Kasumi-1 (cell line): Measurements from ENCODE around the gene GRPR.

Source experiments
- DNase-seq, 2 experiments: peaks; one replicate each; lab custom pipeline; 2025; lab: John Stamatoyannopoulos, UW

GRPR gene

DNA sequence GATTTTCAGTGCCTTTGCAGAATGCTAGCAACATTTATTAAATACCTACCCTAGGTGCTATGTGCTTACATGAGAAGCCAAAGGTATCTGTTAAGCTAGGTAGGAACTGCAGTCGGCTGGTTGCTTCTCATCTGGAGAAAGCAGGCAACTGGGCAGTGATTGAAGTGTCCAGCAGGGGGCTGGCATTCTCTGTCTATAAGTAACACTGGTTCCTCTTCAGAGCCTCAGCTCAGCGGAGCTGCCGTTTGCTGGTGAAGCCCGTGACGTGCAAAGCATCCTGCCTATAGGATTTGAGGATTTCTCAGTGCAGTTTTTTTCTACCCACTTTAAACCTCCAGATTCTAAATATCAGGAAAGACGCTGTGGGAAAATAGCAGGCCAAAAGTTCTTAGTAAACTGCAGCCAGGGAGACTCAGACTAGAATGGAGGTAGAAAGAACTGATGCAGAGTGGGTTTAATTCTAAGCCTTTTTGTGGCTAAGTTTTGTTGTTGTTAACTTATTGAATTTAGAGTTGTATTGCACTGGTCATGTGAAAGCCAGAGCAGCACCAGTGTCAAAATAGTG is at the start of gene GRPR:
GRPR (plus strand) TSS at position 344 of the 565 bp plus-strand sequence. CDS start 389 bp downstream, outside the sequence.
- DNase-seq = peak; percentile 48 to 53

DNA sequence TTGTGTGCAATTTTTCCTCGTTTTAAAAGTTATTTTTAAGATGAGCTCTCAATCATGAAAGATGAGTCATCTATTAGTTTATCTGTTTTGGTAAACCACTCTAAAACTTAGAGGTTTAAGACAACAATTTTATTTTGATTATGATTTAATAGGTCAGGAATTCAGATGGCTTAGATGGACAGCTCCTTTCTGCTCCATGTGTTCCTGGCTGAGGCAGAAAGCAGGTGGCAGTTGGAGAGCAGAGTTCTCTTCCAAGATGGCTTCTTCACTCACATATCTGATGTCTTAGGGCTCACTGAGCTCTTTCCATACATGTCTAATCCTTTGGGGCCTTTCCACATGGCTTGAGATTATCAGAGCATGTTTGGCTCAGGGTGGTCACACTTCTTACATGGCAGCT is 48.3 kb upstream of the GRPR start:
- no peak for DNase-seq

DNA sequence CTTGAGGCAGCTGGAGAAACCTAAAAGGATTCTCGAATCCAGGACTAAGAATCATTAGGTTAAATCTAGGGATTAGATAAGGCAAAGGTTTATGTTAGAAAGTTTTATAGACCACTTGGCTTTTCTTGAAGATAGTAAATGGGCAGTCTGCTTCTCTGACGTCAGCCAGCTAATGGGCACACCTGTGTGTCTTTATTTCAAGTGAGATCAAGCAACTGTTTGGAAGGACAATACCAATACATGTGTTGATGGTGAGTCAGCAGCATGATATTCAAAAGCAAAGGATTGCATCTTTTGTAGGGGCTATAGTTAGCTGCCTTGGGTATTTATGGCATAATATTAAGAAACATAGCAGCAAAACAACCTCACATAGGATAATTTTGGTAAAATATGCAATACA is 46.5 kb upstream of the GRPR start:
- DNase-seq = no peak

DNA sequence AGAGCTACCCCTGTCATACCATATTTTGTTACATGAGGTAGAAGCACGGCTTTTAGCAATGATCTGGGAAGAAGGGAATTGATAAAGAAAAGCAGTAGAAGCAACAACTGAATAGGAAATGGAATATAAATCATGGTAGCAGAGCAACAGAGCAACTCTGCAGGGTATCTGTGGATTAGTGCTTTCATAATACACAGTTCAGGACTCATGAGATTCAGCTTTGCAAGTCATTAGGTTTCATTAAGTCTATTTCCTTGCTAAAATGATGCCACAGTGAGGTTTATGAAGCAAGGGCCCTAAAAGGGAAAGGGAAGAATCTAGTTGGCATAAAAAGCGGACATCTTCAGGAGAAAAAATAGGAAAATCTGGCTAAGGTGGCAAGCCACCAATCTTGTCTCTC is 45.6 kb upstream of the GRPR start:
- no peak for DNase-seq

DNA sequence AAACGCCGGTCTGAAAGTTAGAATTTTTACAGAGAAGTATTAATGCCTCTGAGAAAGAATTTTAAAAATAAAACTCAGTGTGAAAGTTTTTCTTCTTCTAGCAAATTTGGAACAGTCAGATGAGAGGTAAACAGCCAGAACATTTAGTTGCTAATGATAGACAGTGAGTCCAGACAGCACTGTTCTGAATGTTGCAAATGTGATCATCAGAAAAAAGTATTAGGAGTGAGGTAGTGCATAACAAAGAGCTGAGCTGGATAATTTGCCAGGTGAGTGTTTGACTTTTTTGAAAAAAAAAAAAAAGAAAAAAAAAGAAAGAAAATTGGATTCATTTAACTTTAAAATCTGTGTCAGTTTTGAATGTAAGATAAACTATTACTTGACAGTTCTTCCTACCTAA is 42.0 kb upstream of the GRPR start:
- no peak for DNase-seq

DNA sequence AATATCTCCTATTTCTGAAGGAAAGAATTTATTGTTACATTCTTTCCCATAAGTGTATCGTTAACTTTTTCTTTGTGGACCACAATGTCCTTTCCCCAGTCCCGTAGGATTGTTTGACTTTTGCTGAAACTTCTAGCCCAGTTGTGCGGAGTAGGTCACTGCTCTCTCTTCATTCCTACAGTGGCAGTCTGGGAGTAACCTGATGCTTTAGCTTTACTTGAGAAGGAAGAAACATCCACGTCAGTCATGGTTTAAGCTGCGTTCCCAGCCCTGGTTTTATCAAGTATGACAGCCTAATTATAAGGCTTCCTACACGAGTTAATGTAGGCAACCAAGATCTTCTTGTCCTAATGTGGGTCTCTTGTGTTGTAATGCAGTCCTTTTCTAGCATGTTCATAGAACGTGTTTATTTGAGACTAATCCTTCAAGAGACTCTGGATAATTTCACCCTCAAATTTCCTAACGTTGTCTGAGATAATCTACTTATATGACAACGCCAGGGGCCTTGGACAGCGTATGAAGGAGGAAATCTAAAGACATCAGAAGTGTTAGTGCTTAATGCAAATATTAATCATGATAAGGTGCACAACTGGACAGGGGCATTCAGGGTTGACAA is 40.8 kb upstream of the GRPR start:
- no peak for DNase-seq

DNA sequence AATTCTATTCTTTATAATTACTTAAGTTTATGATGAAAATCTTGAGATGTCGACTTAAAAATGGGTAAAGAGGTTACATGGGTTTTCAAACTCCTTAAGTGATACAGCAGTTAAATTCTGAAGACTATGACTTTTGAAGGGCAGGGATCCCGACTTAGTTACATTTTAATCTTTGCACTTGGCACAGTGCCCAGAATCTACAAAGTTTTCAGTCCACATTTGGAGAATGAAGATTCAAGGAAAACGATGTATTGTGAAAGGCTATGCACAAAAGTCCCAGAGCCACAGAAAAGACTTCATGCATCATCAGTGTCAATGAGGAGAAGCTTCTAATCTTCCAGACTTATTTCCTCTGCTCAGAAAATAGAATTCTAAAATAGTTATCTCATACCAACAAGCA is 36.3 kb upstream of the GRPR start:
- DNase-seq = no peak

DNA sequence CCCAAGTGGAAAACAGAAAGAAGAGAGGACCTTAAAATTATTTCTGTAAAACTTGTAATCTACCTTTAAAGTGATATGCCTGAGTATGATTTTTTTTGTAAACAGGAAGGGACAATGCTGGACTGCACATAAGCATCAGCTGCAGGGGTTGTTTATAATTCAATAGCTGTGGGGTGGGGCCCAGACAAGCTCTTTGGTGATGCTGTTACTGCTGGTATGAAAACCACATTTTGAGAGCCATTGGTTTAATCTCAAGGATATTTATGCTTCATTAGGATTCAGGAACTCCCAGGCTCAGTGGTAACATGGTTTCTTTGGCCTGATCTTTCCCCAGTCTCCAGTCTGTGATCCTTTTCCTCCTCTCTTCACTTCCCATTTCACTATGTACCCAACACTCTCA is 34.3 kb upstream of the GRPR start:
- no peak for DNase-seq

DNA sequence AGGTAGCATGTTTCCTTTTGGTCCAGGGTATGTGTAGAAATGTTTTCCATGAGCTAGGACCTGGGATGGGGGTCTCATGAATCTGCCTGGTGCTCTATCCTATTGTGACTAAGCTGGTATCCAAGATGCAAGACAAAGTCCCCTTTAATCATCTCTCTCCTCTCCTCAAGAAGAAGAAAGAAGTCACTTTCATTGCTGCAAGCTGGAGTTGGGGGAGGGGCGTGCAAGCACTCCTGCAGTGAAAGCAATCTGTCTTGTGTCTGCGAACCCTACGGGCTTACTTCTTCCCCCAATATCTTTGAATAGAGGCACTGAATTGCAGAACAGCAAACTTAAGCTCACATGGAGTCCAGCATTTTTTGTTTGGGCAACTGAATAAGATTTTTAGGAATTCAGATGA is 27.2 kb upstream of the GRPR start:
- DNase-seq = no peak

DNA sequence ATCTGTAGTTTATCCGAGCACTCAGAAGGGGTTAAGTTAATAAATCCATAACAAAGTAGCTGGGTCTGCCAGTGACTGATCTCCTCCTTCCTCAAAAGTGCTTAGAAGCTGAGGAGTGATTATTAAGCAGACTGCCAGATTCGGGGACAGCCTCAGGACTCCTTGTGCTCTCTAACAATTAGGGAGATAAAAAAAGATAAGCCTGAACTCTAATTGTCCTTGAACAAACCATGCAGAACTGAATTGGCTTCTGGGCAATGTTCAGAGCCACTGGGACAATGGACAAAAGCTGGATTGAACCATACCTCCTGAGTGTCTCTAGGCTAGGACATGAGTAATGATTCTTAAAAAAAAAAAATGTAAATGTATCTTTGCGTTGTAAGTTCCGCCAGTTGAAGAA is 22.7 kb upstream of the GRPR start:
- DNase-seq = no peak

DNA sequence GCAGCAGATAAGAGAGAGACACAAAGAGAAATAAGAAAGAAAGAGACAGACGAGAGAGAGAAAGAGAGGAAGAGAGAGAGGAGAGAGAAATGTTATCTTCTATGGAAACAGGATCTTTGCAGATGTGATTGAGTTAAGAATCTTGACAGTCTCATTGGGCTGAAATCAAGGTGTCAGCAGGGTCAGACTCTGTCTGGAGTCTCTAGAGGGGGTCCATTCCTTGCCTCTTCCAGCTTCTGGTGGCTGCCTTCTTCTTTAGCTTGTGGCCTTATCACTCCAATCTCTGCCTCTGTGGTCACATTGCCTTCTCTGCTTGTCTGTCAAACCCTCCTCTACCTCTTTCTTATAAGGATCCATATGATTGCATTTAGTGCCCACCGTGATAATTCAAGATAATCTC is 21.8 kb upstream of the GRPR start:
- DNase-seq = no peak

DNA sequence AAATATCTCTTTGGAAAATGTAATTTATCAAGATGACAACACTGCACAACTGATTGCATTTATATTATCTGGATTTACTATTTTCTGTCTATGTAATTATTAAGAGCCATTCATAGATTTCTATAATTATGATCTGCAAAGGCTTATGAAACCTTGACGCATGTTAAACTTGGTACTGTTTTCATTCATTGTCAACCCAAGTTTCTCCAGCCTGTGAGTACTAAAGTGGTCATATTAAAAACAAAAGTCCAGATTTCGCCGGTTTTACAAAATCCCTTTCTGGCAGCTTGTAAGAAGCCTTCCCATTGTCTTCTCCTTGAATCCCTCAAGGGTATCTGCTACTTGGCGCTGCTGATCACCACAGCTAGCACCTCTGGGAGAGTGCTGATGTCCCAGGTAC is 19.7 kb upstream of the GRPR start:
- DNase-seq = no peak

DNA sequence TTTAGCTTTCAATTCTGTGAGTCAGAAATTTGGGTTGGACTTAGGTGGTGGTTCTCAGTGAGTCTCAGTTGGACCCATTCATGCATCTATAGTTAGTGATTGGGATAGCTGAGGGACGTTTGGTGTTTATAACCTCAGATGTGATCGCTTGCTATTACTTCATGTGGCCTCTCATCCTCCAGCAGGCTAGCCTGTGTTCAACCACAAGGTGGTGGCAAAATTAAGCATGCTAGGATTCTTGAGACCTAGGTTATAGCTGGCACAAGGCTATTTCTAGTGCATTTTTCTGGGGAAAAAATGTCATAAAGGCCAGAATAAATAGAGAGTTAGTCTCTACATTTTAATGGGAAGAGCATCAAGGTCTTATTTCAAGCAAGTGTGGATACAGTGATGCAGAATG is 10.9 kb upstream of the GRPR start:
- DNase-seq = no peak

DNA sequence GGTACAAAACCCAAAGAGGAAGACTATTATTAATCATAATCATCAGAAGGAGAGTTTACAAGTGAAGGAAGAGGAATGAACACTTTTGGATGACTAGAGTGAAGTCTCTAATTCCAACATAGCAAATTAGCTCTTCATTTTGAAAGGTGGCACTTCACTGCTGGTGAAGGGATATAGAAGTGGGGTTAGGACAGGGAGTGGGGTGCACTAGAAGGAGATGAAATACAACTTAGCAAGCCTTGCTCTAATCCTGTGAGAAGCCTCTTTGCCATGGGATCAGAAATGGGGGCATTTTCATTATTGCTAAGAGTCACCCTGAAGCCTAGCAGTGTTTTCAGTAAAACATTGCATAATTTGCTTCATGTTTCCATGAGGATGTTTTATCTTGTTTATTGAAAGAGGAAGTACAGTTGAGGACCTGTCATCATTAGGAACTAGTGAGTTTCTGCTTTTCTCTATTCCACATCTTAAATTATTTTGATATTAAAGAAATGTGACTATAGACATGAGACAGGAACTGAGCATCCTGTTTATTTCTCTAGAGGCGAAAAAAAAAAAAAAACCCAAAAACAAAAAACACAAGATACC is 9.3 kb upstream of the GRPR start:
- no peak for DNase-seq

DNA sequence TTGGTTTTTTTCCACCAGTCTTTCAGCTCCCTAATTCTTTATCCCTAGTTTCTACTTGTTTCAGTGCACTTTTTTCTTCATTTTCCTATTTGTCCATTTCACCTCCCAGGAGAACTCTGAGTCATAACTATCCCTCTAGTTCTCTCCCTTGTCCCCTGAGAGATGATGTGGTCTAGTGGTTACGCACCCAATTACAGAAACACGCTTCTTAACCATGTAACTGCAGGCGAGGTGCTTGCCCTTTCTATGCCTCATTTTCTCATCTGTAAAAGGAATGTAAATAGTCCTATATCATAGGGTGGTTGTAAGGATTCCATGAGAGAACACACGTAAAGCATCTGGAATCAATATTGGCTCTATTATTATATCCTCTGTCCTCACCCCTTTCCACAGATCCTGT is 8.8 kb upstream of the GRPR start:
- DNase-seq = no peak

DNA sequence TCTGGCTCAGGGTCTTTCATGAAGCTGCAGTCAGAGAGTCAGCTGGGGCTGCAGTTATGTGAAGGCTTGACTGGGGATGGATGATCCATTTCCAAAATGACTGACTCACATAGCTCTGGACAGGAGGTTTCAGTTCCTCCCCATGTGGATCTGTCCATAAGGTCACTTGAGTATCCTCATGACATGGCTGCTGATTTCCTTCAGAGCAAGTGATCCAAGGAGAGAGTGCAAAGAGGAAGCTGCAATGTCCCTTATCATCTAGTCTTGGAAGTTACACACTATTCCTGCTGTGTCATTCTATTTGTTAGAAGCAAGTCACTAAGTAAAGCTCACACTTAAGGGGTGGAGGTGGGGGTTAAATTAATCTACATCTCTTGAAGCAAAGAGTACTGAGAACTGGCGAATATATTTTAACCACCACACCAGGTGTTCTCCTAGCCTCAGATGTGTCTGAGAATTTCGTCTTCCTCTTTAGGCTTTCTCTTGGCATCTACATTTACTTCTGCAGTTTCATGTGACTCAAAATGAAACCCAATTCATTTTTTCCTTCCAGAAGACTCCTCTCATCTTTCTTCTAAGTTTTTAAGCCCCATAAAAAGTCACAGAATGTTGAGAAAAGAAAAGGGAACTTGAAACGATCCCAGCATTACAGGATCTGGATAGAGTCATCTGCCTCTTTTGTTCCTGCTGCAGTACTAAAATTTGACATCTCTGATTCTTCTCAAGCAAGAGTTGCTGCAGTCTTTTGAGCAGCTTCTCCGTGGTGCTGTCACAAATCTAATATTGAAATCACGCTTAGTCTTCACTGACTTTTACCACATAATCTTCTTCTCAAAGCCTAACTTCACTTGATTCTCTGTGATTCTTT is 3.8 kb upstream of the GRPR start:
- DNase-seq = no peak

DNA sequence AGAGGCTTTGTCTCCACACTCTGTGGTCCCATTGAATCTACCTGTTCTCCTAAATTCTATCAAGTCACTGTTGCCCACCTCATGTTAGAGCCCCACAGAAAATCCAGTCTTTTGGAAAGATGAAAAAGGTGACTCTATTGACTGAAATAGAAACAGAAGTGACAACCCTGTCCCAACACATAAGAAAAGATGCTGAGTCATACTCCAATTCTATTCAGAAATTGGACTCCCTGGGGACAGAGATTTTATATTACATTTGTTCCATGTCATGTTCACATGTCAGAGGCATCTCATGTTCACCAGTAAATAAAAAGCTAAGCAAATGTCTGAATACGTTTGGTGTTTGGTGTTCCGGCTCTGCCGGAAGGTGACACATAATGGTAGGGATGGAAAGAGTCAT is 2.9 kb upstream of the GRPR start:
- DNase-seq = no peak

DNA sequence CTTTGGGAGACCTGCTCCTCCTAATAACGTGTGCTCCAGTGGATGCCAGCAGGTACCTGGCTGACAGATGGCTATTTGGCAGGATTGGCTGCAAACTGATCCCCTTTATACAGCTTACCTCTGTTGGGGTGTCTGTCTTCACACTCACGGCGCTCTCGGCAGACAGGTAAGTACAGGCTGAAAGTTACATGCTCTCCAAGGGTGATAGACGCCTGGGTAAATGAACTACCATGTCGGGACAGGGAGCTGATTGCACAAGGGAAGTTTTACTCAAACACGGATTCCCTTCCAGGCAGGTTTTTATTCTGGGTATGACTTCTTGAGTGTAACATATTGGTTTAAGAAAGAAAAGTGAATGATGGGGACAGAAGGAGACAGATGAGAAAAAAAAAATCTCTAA is 836 bp downstream of the GRPR start:
- no peak for DNase-seq

DNA sequence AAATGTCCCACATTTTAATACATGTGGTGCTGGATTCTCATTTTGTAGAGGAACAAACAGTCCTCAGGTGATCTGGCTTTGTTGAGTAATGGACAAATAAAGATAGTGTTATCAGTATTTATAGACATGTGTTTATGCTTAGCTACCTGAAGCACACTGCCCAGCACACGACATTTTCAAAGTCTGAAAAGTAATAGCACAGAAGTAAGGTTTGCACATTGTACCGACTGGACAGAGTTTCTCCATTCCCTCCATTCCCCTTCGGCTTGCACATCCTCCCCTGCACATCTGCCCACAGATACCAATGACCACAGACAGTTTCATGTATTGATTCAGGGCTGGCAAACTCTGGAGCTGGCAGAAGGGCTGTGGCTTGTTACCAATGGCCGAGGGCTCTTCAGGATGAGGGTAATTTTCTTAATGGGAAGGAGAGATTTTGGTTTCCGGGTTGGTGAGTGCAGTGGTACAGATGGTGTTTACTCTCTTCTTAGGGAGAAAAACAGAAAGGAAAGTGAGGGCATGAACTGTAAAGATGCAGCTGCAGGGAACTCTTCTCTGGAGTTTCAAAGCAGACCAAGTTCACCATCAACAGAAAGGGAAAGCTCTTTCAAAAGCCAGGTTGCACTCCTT is 2.3 kb downstream of the GRPR start:
- DNase-seq = no peak

DNA sequence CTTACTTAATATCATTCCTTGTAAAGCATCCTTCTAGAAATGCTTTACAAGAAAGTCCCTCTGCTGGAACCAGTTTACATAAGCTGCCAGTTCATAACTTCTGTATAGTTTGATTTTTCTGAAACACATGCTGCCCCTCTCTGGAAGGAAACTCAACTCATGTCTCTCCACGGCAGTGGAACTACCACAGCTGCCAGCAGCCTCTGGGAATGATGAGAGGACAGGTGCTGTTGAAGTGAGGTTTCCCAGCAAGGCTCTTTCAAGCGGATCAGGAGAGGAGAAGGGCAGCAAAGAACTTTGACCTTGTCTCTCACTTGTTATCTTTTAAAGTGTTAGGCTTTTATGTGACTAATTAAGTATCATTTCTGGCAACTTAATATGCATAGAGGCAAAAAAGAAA is 7.3 kb downstream of the GRPR start:
- DNase-seq = no peak

DNA sequence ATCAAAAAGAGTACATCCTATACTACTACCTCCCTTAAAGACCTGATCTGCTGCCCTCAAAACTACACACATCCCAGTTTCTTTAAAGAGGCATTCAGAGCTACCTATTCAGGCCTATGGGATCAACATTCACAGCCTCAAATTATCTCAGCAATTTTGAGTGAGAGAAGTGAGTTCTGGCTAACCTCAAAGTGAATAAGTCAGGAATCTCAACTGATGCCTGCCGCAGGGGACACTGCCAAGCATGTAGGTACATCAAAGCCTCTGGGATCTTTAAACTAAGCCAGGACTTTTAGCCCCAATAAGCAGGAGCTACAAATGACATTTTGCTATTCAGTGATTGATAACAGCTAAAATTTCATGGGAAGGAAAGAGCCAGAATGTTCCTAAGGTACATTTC is 11.6 kb downstream of the GRPR start:
- no peak for DNase-seq

DNA sequence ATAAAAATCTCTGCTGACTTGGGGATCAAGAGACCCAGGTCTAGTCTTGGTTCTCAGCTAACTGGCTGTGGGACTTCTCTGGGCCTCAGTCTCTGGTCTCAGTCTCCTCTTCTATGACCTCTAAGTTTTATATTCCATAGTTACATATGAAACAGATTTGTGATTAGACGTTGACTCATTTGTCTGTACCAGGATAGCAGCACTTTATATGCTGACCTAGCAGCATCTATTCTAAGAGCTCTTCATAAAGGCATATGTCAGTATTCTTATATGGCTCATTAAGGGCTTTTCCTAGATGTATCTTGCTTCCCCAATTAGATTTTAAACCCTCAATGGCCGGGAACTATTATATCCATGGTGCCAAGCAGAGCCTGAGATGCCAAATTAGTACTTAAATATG is 12.7 kb downstream of the GRPR start:
- DNase-seq = no peak
